Activated effector memory CD4-positive, alpha-beta T cell treated with anti-CD3 and anti-CD28 coated beads, Interleukin-2, amount 50 U/mL, for 16 hours (primary cell): ENCODE data around the gene GJB6.
A peak's percentile ranks its signal among the peaks of the same experiment; 100 is the strongest.

Experiments used
- DNase-seq: peaks from one replicate; pipeline ENCODE4 v3.0.0-alpha.2; 2020

Gene GJB6

DNA sequence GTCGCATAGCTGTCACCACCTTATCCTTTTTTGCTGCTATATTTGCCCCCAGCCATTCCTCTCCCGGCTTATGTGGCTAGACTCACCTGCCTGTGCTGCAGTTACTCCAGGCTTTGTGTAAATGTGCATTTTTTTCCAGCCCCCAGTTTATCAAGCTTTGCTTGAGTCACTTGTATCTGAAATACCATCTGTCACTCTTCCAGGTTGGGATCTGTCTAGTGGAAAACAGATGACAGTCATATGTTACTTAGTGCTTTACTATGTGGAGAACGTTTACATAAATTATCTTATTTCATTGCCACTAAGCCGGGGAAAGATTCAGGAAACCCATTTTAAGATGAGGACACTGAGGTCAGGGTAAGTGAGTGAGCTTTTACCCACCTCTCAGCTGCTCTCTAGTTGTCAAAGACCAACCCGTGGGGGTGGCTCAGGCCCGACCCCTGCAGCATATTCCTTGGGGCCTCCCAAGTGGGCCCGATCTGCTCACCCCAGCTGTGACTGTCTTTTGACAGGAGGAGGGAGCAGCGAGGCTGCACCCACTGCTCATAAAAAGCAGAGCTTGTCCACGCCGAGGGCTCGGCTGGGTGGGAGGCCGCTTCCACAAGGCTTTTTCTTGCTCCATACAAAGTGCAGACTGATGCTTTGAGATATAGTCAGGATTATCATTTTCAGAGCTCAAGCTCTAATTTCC, 46.6 kb downstream of the GJB6 start:
- DNase-seq: no peak

DNA sequence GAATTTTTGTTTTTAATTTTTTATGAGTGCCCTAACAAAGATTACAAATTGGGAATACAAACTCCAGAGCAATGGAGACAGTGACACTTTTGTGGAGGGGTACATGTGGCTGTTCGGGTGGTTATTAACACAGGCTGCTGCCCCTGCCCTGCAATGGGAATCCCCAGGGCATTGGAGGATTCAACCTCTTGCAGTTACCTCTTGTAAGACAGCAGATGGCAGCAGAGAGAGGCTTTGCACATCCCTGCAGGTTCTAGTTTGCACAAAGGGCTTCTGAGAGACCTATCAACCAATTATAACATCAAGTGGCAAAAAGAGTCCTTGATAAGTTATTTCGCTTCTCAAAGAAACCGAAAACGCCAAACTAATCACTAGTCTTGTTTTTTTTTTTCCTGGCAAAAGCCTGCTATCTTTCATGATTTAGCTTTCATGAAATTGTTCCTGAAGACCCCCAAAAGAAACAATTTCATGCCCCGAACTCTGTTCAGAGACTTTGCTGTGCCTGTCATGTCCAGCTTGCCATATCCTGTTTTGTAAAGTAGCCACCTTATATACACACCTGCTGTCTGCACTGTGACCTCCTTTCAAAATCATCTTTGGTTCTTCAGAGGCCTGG, 49.8 kb downstream of the GJB6 start:
- DNase-seq: peak; percentile 78

DNA sequence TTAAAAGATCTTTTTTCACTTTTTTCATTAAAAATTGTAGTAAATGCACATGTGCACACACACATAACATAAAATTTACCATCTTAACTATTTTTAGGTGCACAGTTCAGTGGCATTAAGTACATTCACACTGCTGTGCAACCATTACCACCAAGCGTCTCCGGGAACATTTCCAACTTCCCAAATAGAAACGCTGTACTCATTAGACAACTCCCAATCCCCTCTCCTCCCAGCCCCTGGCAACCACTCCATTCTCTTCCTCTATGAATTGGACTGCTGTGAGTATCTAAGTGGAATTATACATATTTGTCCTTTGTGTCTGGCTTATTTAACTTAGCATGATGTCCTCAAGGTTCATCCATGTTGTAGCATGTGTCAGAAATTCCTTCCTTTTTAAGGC, 50.9 kb downstream of the GJB6 start:
- DNase-seq: no peak

DNA sequence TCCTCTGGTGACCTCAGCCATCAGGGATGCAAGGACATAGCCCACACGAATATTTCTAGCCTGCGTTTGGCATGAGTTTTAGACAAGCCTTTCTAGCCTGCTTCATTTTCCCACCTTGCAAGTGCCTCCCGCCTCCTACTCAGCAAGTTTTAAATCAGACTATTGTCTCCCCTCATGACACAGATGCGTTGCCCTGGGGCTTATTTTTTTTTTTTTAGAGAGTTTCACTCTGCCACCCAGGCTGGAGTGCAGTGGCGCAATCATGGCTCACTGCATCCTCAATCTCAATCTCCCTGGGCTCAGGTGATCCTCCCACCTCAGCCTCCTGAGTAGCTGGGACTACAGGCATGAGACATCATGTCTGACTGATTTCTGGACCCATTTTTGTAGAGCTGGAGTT, 54.0 kb downstream of the GJB6 start:
- no peak for DNase-seq

DNA sequence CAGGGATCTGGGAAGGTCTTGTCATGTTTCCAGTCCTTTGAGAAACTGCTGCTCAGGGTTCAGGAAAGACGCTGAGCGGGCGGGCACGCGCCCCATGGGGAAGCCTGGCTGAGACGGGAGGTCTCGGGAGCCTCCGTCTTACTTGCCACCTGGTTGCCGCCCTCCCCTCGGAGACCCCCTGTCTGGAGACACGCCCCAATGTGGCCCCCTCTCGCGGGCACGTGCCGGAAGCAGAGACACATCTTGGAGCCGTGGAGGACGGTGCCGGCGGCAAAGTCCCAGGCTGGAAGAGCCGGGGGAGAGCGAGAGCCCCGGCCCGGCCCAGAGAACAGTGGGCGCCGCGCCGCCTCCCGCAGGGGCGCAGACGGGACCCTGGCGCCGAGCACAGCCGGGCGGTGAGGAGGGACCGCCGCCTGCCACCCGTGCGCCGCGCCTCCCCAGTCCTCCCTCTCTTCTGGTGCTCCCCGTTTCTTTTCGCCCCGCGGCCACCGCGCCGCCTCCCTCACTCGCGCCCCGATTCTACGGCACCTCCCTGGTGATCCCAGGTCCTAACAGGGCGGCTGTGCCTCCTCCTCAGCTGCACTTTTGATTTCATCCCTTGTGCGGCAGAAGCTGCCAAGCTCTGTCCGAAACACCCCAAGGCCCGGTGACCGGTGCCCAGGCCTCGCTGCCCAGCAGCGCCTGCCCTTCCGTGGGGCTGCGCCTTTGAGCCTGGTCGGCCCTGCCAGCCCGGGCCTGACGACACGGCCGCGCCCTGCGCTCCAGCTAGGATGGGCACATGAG, 54.9 kb downstream of the GJB6 start:
- DNase-seq: no peak

DNA sequence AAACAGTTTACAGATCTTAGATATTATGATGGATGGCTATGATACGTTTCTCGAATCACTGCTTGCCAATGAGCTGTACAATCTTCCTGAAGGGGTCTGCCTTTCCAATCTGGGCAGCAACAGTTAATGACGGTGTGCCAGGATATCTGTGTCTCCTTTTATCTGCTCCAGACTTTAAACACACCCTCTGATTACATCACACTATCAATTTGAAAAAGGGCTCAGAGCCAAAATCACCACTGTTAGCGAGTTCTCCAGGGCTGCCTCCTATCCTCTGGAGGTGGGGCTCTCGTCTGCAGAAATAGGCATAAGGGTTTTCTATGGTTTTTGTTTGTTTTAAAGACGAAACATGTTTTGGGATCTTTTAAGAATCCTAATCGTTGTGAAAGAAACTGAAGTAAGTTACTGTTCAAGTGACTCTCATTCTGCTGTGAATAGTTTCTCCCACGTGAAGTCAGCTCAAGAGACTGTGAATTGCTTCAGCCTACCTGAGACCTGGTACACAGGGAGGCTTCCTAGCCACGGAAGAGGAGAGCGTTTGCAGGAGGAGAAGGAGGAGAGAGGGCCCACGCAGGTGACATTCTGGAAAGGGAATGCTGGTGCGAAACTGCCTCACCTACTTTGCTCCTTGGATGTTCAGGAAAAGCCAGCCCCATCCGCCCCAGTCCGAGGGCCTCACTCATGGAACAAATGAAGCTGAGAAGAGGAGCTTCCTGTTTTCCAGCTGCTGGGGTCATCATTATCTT, 56.0 kb downstream of the GJB6 start:
- no peak for DNase-seq

DNA sequence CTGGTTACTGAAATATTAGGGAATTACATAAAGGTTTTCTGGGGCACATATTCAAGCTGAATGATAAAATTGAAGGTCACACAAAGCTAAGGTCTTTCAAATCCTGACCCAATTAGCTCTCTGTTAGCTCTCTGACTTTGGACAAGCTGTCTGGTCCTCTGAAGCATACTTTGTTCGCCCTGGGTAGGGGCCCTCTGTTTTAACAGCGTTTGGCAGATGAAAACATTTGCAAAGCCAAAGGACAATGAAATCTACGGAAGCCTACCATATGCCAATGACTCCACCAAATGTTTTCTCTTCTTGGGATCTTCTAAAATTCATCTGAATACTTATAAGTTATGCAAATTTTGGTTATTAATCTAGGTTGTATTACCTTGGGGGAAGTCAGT, 56.7 kb downstream of the GJB6 start:
- no peak for DNase-seq

DNA sequence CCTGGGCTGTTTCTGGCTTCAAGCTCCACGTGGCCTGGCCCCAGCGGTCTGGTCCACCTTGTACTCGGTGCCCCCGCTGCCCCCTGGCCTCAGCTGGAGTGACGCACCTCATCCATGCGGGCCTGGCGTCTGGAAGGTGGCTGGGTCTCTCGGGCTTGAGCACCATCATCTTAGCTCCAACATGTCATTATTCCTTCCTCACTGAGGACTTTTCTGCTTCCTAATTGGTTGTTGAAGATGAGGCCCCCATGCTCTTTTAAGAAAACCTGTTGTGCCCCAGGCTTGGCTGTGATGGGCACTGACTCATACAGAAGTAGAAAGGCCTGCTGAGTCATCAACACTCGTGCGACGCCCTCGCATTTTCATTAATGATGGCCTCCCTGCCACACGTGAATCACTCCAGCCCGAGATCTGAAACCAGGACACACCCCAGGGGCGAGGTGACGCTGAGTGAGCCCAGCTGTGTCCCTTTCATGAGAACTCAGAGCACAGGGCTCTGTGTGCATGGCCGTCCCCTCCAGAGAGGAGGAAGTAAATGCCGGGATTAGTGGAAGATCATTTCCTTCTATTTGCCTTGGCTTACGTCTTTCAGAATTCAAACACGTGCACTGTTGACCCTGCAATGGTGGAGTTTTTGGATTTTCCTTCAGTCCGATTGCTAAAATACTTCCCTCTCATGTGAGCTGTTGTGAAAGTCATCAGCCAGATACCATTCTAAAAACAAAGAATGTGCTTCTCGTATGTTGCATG, 57.3 kb downstream of the GJB6 start:
- peak; percentile 90 for DNase-seq

DNA sequence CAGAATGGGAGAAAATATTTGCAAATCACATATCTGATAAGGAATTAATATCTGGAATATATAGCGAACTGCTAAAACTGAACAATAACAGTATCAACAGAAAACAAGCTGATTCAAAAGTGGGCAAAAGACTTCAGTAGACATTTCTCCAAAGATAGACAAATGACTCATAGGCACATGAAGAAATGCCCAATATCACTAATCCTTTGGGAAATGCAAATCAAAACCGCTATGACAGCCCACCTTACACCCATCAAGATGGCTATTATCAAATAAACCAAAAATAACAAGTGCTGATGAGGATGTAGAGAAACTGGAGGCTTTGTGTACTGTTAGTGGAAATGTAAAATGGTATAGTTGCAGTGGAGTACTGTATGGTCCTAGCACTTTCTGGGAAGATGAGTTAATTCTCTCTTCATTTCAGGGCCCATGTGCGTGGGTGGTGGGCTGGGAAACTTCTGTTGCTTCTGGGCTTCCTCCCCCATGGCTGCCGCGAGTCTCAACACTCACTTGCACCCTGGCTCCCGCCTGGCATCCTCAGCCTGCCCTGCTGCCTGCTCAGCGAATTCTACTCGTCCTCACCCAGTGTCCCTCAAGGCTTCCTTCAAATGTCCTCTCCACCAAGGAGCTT, 58.9 kb downstream of the GJB6 start:
- no peak for DNase-seq
